ENCODE data around the gene CSK.

- TF ChIP-seq POLR2A (IDR thresholded peaks at IDR 0.05) (no peak), CTCF (IDR thresholded peaks at IDR 0.05) (no peak)
These were observed 44.5 kb downstream of the CSK start, which contains the start of gene CPLX3 for GRCh38 chr15:74826364-74826819.
